Activated CD4-positive, alpha-beta T cell treated with anti-CD3 and anti-CD28 coated beads for 1 hour (primary cell): Measurements from ENCODE around the gene KASH5.

Source experiments
- DNase-seq: peaks from one replicate; pipeline ENCODE4 v3.0.0-alpha.2; 2020

KASH5 gene

GRCh38 chr19:49396738-49397505 lies 8.9 kb downstream of the KASH5 start:
- no peak for DNase-seq

DNA sequence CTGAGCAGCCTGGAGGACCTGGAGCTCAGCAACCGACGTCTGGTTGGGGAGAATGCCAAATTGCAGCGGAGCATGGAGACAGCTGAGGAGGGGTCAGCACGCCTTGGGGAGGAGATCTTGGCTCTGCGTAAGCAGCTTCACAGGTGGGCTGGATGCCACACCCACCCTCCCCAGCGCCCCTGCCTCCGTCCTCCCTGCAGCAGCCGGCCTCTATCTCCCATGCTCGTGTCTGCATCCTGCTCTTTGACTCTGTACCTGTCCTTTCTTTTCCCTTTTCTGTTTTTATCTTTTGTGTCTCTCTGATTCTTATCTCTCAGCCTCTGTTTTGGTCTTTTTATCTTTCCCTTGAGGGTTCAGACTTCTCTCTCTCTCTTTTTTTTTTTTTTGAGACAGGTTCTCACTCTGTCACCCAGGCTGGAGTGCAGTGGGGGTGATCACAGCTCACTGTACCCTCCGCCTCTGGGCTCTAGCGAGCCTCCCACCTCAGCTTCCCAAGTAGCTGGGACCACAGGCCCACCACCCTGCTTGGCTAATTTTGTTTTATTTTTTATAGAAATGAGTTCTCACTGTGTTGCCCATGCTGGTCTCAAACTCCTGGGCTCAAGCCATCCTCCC lies 10.1 kb downstream of the KASH5 start:
- DNase-seq, result no peak

DNA sequence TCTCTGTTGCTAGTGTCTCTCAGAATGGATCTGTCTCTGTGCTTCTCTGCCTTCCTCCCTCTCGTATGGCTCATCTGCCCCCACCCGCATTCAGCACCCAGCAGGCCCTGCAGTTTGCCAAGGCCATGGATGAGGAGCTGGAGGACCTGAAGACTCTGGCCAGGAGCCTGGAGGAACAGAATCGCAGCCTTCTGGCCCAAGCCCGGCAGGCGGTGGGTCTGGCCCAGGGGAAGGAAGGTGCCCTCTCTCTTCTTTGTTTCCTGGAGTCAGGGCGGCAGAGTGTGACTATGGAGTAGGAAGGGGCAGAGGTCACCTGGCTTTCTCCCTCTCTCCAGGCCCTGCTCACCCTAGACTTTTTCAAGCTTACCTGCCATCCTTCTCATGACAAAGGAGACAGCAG lies 10.9 kb downstream of the KASH5 start:
- DNase-seq, result no peak

DNA sequence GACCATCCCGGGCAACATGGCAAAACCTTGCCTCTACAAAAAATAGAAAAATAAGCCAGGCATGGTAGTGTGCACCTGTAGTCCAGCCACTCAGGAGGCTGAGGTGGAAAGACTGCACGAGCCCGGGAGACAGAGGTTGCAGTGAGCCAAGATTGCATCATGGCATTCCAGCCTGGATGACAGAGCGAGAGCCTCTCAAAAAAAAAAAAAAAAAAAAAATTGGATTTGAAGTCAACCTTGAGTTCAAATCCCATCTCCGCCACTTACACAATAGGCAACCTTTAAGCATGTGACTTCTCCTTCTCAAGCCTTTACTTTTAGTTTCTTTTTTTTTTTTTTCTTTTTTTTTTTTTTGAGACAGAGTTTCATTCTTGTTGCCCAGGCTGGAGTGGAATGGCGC lies 12.0 kb downstream of the KASH5 start:
- DNase-seq, result no peak

- no peak for DNase-seq
Measured at GRCh38 chr19:49403404-49404187, 15.5 kb downstream of the KASH5 start.

DNA sequence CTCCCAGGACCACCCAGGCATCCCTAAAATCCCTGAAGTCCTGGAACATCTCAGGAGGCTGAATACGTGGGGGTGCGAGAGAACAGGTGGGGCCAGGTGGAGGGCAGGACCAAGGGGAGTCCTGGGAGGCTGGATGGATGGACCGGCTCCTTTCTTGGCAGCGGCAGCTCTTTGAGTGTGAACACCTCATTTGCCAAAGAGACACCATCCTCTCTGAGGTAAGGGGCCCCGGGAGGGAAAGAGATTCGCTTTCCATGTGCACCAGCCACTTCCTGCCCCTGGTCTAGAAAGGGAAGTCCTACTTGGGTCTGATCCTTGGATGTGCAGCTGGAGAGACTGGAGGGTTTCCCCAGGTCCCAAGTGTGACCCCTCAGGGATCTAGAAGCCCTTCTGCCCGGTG lies 19.0 kb downstream of the KASH5 start:
- no peak for DNase-seq

DNA sequence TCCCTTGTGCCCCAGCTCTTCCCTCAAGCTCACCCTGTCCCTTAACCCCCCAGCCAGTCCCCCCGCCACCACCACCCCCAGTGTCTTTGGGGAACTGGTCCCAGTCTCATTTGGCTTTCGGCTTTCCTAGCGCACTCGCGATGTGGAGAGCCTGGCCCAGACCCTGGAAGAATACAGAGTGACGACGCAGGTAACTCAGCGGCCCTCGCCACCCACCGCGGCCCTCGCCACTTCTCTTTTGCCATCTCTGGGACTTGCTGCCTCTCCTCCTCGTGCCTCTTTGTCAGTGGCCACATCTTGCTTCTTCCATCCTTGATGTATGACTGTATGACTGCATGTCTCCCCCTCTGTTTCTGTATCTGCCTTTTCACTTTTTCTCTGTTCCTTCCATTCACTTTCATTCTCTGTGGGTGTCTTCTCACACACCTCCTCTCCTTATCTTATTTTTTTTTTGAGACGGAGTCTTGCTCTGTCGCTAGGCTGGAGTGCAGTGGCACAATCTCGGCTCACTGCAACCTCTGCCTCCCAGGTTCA lies 19.5 kb downstream of the KASH5 start:
- no peak for DNase-seq

DNA sequence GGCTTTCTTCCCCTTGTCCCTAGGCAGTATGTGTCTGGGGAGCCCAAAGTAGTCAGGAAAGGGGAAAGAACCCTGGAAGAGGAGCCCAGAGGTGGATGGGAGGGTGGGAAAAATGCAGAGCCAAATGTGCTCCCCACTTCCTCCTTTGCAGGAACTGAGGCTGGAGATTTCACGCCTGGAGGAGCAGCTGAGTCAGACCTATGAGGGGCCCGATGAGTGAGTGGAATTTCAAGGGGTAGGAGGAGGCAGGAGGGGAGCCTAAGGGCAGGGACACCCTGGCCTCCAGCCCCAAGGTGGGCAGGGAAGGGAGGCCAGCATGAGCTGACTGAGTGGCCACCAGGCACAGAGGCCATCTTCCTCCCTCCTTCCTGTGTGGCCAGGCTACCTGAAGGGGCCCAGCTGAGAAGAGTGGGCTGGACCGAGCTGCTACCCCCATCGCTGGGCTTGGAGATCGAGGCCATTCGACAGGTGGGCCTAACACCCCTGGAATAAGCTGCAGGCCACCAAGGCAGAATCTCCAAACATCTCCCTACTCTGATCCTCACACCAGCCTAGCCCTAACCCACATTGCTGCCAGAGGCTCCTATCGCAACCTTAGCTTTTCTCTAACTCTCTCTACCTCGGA lies 20.9 kb downstream of the KASH5 start:
- DNase-seq, result no peak

GRCh38 chr19:49409441-49410029 lies 21.5 kb downstream of the KASH5 start:
- DNase-seq, result no peak

GRCh38 chr19:49411681-49412326 lies 23.8 kb downstream of the KASH5 start:
- no peak for DNase-seq

DNA sequence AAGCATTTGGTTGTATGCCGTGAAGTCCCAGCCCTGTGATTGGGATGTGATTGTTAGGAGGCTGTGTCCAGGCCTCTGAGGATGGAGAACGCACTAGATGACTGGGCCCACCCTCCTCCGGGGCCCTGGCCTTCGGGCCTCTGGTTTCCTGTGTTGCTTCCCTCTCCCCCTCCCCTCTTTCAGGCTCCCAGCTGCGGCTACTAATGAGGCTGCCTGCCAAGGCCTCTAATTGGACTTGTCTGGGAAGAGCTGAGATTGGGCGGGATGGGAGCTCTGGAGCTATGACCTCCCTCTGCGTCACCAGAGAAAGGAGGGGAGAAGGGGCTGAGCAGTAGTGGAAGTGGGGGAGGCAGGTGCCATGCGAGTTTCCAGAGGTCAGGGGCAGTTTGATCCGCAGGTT lies 25.3 kb downstream of the KASH5 start:
- DNase-seq, result no peak

DNA sequence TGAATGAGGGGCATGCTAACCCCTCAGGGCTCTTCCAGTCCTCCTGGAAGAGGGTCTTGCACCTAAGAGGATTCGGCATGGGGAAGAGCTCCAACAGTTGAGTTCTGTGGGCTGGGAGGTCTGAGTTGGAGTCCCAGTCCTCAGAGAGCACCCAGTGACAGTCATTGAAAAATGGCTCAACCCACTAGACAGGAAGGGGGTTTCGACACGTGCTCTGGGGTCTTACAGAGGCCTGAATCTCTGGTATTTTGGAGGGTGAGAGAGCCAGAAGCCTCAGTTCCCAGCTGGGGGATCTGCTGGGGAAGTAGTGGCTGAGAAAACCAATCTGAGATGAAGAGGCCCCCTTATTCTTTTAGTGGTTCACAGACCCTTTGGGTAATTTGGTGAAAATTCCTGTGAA lies 26.2 kb downstream of the KASH5 start:
- DNase-seq, result no peak

DNA sequence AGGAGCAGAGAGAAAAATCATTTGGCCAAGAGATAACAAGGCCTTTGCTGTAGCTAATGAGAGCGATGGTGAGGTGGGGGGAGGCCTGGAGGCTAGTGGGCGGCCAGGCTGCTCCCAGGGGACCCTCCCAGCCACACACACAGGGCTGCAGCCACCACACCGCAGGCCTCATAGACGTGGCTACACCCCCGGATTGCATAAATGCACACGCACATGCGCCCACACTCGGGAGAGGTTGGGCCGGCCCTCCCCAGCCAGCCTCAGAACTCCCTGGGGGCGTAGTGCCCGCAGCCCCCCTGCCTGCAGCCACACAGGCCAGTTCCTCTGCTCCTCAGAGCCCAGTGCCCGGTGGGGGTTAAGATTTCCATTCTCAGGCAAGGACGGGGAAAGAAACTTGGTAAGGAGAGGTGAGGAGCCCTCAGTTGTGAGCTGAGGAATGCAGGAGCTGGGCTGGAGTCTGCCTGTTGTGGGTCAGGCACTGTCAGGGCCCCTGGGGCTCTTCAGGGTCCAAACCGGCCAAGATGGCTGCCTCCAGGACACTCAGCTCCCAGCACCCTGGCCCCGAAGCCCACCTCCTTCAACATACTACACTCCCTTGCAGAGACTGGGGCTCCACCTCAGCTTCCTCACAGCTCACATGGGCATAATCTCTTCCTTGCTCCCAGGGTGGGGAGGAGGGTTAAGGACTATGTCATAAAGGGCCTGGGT lies 27.2 kb downstream of the KASH5 start:
- no peak for DNase-seq

GRCh38 chr19:49415810-49416200 lies 27.8 kb downstream of the KASH5 start:
- no peak for DNase-seq

GRCh38 chr19:49417088-49417487 lies 29.0 kb downstream of the KASH5 start:
- DNase-seq, result no peak

- no peak for DNase-seq
Measured at GRCh38 chr19:49418511-49418910, 30.5 kb downstream of the KASH5 start.

DNA sequence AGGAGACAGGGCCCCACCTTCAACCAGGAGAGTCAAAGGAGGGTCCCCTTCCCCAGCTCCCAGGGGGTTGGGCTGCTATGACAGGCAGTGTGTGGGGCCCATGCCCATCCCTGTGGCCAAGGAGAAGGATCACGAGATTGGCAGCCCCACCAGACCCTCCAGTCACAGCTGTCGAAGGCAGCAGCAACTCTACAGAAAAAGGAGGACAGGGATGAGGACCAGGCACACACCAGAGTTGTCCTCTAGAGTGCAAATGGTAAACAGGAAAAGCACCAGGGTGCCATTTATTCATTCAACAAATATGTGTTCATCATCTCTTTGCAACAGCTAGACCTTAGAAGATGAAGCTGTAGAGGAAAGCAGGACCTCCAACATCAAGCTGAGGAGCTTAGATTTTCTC lies 31.1 kb downstream of the KASH5 start:
- no peak for DNase-seq

DNA sequence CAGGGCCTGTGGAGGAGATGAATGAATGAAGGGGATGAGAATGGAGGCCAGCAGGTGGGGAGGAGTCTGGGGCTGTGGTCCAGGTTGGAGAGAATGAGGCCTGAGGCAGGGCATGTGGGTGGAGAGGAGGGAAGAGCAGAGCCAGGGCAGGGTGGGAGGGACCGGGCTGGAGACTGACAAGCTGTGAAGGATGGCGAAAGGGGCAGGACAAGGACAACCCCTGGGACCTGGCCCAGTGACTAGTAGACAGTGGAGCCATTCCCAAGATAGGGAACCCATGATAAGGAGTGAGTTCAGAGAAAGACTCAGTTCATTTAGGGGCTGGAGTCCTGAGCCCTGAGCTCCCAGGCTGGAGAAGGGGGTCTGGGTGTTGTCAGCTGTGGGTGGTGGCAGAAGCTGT lies 32.2 kb downstream of the KASH5 start:
- no peak for DNase-seq

GRCh38 chr19:49421039-49421877 lies 33.2 kb downstream of the KASH5 start:
- DNase-seq, result no peak

GRCh38 chr19:49421878-49422202 lies 33.8 kb downstream of the KASH5 start:
- no peak for DNase-seq
